H9 (cell line): ENCODE measurements around the gene DEPDC5. TPM values are rescaled to one million over a fixed set of nuclear protein-coding genes. Genes with fewer than 3 reads are reported as not detected.

ENCODE experiments used
- DNase-seq: peaks from one replicate; pipeline ENCODE4 v3.0.0-alpha.2; 2017
- H2AFZ ChIP-seq: one replicate; pipeline ENCODE4 v1.6.1; 2013; ENCODE audit warnings: mild to moderate bottlenecking, low read length, control low read depth, moderate library complexity
- H2AK5ac ChIP-seq: 2 replicates; pipeline ENCODE4 v1.6.1; 2013; ENCODE audit warnings: low read length, control low read depth, mixed read lengths; ENCODE audit not compliant: insufficient read length
- H2BK120ac ChIP-seq: one replicate; pipeline ENCODE4 v1.6.1; 2013; ENCODE audit warnings: low read depth, mild to moderate bottlenecking, low read length, control low read depth, inconsistent platforms; ENCODE audit not compliant: poor library complexity, severe bottlenecking
- H2BK12ac ChIP-seq: 2 replicates; pipeline ENCODE4 v1.6.1; 2013; ENCODE audit warnings: low read length, control low read depth, mixed read lengths, low read depth; ENCODE audit not compliant: insufficient read length
- H2BK15ac ChIP-seq: 2 replicates; pipeline ENCODE4 v1.6.1; 2013; ENCODE audit warnings: low read depth, low read length, control low read depth
- H2BK20ac ChIP-seq: one replicate; pipeline ENCODE4 v1.6.1; 2013; ENCODE audit warnings: low read depth, mild to moderate bottlenecking, low read length, control low read depth, inconsistent platforms; ENCODE audit not compliant: poor library complexity, severe bottlenecking
- H2BK5ac ChIP-seq: 2 replicates; pipeline ENCODE4 v1.6.1; 2013; ENCODE audit warnings: low read length, control low read depth, mixed read lengths; ENCODE audit not compliant: insufficient read length
- H3K14ac ChIP-seq: 2 replicates; pipeline ENCODE4 v1.6.1; 2013; ENCODE audit warnings: low read length, control low read depth; ENCODE audit not compliant: insufficient read depth
- H3K18ac ChIP-seq: 2 replicates; pipeline ENCODE4 v1.6.1; 2013; ENCODE audit warnings: low read depth, mild to moderate bottlenecking, mixed read lengths, low read length, control low read depth; ENCODE audit not compliant: insufficient read length
- H3K23ac ChIP-seq: 2 replicates; pipeline ENCODE4 v1.6.1; 2013; ENCODE audit warnings: low read length, control low read depth, mixed read lengths, low read depth; ENCODE audit not compliant: insufficient read length
- H3K23me2 ChIP-seq: 2 replicates; pipeline ENCODE4 v1.6.1; 2013; ENCODE audit warnings: low read depth, mild to moderate bottlenecking, mixed read lengths, low read length, control low read depth; ENCODE audit not compliant: insufficient read length, poor library complexity, severe bottlenecking
- H3K27ac ChIP-seq: 2 replicates; pipeline ENCODE4 v1.5.1; 2013; ENCODE audit warnings: low read length, control low read depth, mixed read lengths, low read depth; ENCODE audit not compliant: insufficient read length
- H3K27me3 ChIP-seq: 2 replicates; pipeline ENCODE4 v1.6.1; 2013; ENCODE audit warnings: low read length, control low read depth, inconsistent platforms; ENCODE audit not compliant: insufficient read depth
- H3K4ac ChIP-seq: 2 replicates; pipeline ENCODE4 v1.6.1; 2013; ENCODE audit warnings: low read depth, mild to moderate bottlenecking, control low read depth, inconsistent platforms, low read length, moderate library complexity
- H3K4me1 ChIP-seq: 2 replicates; pipeline ENCODE4 v1.6.1; 2013; ENCODE audit warnings: low read length, control low read depth, inconsistent platforms; ENCODE audit not compliant: insufficient read depth
- H3K4me2 ChIP-seq: 2 replicates; pipeline ENCODE4 v1.6.1; 2013; ENCODE audit warnings: low read length, control low read depth, mixed read lengths; ENCODE audit not compliant: insufficient read length, insufficient read depth
- H3K56ac ChIP-seq: 2 replicates; pipeline ENCODE4 v1.6.1; 2013; ENCODE audit warnings: low read depth, mild to moderate bottlenecking, mixed read lengths, low read length, control low read depth; ENCODE audit not compliant: insufficient read length
- H3K79me1 ChIP-seq: 2 replicates; pipeline ENCODE4 v1.6.1; 2013; ENCODE audit warnings: low read depth, mild to moderate bottlenecking, moderate library complexity, low read length, control low read depth, inconsistent platforms; ENCODE audit not compliant: insufficient read depth, poor library complexity, severe bottlenecking
- H3K79me2 ChIP-seq: 2 replicates; pipeline ENCODE4 v1.6.1; 2013; ENCODE audit warnings: low read length, control low read depth, inconsistent platforms; ENCODE audit not compliant: insufficient read depth
- H3K9ac ChIP-seq: 2 replicates; pipeline ENCODE4 v1.6.1; 2013; ENCODE audit warnings: low read length, control low read depth, mixed read lengths; ENCODE audit not compliant: insufficient read length; ENCODE audit errors: extremely low read depth
- H3K9me3 ChIP-seq: one replicate; pipeline ENCODE4 v1.6.1; 2013; ENCODE audit warnings: low read depth, low read length, inconsistent platforms; ENCODE audit not compliant: control insufficient read depth
- H3T11ph ChIP-seq: one replicate; pipeline ENCODE4 v1.6.1; 2013; ENCODE audit warnings: mild to moderate bottlenecking, low read length, control low read depth, inconsistent platforms
- H4K20me1 ChIP-seq: one replicate; pipeline ENCODE4 v1.6.1; 2013; ENCODE audit not compliant: control insufficient read depth, insufficient read length, insufficient read depth
- H4K5ac ChIP-seq: 2 replicates; pipeline ENCODE4 v1.6.1; 2013; ENCODE audit warnings: low read depth, mild to moderate bottlenecking, mixed read lengths, low read length, control low read depth; ENCODE audit not compliant: insufficient read length
- H4K8ac ChIP-seq: replicated peaks from 2 replicates; pipeline ENCODE4 v1.6.1; 2013; ENCODE audit warnings: low read length, control low read depth, mixed read lengths, low read depth; ENCODE audit not compliant: insufficient read length
- H4K91ac ChIP-seq: 2 replicates; pipeline ENCODE4 v1.6.1; 2013; ENCODE audit warnings: low read depth, mild to moderate bottlenecking, moderate library complexity, mixed read lengths, low read length, control low read depth; ENCODE audit not compliant: insufficient read length
- H3K27ac Mint-ChIP-seq, 3 experiments: 2 replicates in 2 of 3; 3 replicates in 1 of 3; pipeline ENCODE4 v1.8.0; 2020 to 2021; ENCODE audit warnings: mixed read lengths in 3 of 3, mild to moderate bottlenecking in 1 of 3, moderate library complexity in 1 of 3
- H3K27me3 Mint-ChIP-seq: 2 replicates; pipeline ENCODE4 v1.8.0; 2021; ENCODE audit warnings: low read depth, mild to moderate bottlenecking, moderate library complexity, mixed read lengths
- H3K36me3 Mint-ChIP-seq, 3 experiments: 2 replicates in 2 of 3; 3 replicates in 1 of 3; pipeline ENCODE4 v1.8.0; 2020 to 2021; ENCODE audit warnings: low read depth in 3 of 3, mixed read lengths in 3 of 3; ENCODE audit not compliant: insufficient read depth in 1 of 3
- H3K4me1 Mint-ChIP-seq, 2 experiments: 2 replicates each; pipeline ENCODE4 v1.8.0; 2020; ENCODE audit warnings: mixed read lengths in 2 of 2
- H3K4me3 Mint-ChIP-seq, 2 experiments: 2 replicates in 1 of 2; 3 replicates in 1 of 2; pipeline ENCODE4 v1.8.0; 2020 to 2021; ENCODE audit warnings: mild to moderate bottlenecking in 2 of 2, mixed read lengths in 2 of 2, moderate library complexity in 1 of 2
- H3K9me3 Mint-ChIP-seq, 2 experiments: 2 replicates in 1 of 2; 3 replicates in 1 of 2; pipeline ENCODE4 v1.8.0; 2020; ENCODE audit warnings: mild to moderate bottlenecking in 2 of 2, mixed read lengths in 2 of 2, moderate library complexity in 1 of 2
- WGBS: extraction: QIAGEN DNeasy Blood & Tissue Kit; methylation state at CpG from one replicate; pipeline ENCODE4 v1.1.7; 2013; ENCODE audit warnings: missing lambda C conversion rate, low lambda C conversion rate, mixed read lengths; ENCODE audit not compliant: insufficient read length; ENCODE audit errors: extremely low coverage; 5-methylcytosine and 5-hydroxymethylcytosine counted together
- total RNA-seq: library from RNA; stranded (reverse); gene quantifications from 2 replicates; pipeline ENCODE4 v1.2.1, GENCODE V29; 2021
- TF ChIP-seq, protein P1 (sequence below): fragments of 200-600 bp; sonication (generic); conservative IDR thresholded peaks from 3 replicates; pipeline ENCODE4 v1.8.0; 2021; ENCODE audit warnings: antibody characterized with exemption, mild to moderate bottlenecking

Gene DEPDC5
- total RNA-seq, 1 experiment from 2014 or later, result 29.2 TPM

DNA sequence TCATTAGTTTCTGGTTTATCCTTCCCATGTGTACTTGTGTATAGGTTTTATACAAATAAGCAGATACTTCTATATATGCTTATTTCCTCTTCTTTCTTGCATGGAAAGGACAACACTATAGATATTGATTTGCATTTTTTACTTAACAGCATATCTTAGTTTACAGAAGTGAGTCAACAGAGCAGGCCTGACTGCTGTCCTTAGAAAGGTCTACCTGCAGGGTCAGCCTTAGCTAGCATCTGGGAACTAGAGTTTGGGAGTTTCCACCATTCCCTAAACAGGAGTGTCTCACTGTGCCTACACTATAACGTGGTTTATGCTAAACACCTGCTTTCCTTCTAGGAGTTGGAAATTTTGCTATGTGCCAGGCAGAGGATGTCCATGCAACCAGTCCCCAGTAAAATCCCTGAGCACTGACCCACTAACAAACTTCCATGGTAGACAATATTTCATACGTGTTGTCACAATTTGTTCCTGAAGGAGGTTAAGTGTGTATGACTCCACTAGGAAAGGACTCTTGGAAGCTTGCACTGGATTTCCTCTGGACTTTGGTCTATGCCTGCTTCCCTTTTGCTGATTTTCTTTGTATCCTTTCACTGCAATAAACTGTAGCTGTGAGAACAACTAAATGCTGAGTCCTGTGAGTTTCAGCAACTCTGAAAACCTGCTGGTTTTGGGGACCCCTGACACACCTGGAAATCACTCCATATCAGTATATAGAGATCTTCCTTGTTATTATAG, 21.6 kb upstream of the DEPDC5 start:
- Histone ChIP-seq H4K20me1 (no peaks in the 10 kb centered on the region), H3K79me1 (peaks cover 6% of the 10 kb centered on the region), H3K4me1 (no peaks in the 10 kb centered on the region), H4K5ac (no peak overlapping the region), H2BK120ac (no peak overlapping the region), H2BK20ac (no peak overlapping the region), H3K56ac (no peak overlapping the region), H3K4me2 (no peak overlapping the region), H3K9ac (no peak overlapping the region), H3K18ac (no peak overlapping the region), H3K23me2 (no peaks in the 10 kb centered on the region), H3K79me2 (peaks cover 6% of the 10 kb centered on the region; the same call in 1 of the 2 replicates), H2BK15ac (no peak overlapping the region), H2AK5ac (no peak overlapping the region), H2AFZ (no peak overlapping the region), H3K14ac (no peak overlapping the region), H2BK12ac (no peak overlapping the region), H3T11ph (no peak overlapping the region), H4K91ac (no peak overlapping the region), H3K4ac (no peak overlapping the region), H2BK5ac (no peak overlapping the region), H3K27ac (no peak overlapping the region), H4K8ac (no peak overlapping the region), H3K27me3 (no peaks in the 10 kb centered on the region), H3K23ac (no peak overlapping the region), H3K9me3 (no peaks in the 10 kb centered on the region)
- peaks cover 6 to 40% (median 38%) of the 10 kb centered on the region in 3 experiments; a peak in 6 of 7 replicates for H3K36me3 Mint-ChIP-seq
- H3K27me3 Mint-ChIP-seq, result no peaks in the 10 kb centered on the region; the same call in 1 of the 2 replicates
- no peak overlapping the region for H3K4me3 Mint-ChIP-seq
- no peak for DNase-seq
- H3K4me1 Mint-ChIP-seq, result peaks cover 10 to 16% of the 10 kb centered on the region in 2 experiments; a peak in 3 of 4 replicates
- TF ChIP-seq, protein P1, sequence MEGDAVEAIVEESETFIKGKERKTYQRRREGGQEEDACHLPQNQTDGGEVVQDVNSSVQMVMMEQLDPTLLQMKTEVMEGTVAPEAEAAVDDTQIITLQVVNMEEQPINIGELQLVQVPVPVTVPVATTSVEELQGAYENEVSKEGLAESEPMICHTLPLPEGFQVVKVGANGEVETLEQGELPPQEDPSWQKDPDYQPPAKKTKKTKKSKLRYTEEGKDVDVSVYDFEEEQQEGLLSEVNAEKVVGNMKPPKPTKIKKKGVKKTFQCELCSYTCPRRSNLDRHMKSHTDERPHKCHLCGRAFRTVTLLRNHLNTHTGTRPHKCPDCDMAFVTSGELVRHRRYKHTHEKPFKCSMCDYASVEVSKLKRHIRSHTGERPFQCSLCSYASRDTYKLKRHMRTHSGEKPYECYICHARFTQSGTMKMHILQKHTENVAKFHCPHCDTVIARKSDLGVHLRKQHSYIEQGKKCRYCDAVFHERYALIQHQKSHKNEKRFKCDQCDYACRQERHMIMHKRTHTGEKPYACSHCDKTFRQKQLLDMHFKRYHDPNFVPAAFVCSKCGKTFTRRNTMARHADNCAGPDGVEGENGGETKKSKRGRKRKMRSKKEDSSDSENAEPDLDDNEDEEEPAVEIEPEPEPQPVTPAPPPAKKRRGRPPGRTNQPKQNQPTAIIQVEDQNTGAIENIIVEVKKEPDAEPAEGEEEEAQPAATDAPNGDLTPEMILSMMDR, result no peak
- peak overlapping the region; percentile 8 to 60 (median 21); a peak in 3 of 7 replicates for H3K27ac Mint-ChIP-seq
- no peaks in the 10 kb centered on the region for H3K9me3 Mint-ChIP-seq
- no CpG with 5 or more reads among the region's 2 CpGs for WGBS
